ENCODE data around the gene GPER1.

Gene GPER1

DNA sequence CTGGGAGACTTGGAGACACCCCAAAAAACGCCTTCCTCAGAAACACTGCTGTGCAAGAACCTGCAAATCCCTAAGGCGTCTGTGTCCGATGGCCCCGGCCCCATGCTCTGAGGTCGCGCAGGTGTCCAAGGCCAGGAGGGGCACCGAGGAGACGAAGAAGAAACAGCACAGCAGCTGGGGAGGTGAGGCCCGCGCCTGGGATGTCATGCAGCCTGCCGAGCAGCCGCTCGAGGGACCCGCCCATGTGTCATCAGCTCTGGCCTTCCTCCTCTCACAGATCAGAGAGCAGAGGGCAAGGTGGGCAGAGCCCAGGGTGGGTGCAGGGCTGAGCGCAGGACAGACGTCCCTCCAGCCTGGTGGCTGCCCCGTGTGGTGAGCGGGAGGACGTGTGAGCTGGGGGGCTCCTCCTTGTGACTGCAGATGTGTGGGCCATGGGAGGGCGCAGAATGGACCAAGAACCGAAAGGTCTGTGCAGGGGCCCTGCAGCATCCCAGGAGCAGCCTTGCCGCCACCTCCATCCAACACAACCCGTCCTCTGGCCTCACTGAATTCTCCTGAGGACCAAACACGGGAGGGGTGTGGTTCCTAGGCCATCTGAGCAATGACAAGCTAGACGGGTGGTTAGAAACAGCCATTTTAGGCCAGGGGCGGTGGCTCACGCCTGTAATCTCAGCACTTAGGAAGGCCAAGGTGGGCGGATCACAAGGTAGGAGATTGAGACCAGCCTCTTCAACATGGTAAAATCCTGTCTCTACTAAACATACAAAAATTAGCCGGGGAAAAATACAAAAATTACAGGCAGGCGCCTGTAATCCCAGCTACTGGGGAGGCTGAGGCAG lies 13.1 kb upstream of the GPER1 start:
- Histone ChIP-seq H3K9me3 (ENCODE audit: insufficient read depth, low read depth, low read length) (peaks cover 6% of the 10 kb centered on the region), H3K27ac (ENCODE audit: low read length) (no peak overlapping the region), H3K36me3 (ENCODE audit: insufficient read depth, low read depth, low read length) (no peaks in the 10 kb centered on the region), H3K4me1 (ENCODE audit: insufficient read depth, low read length) (no peaks in the 10 kb centered on the region), H3K4me3 (ENCODE audit: low read length) (no peak overlapping the region), H3K27me3 (ENCODE audit: insufficient read depth, low read length) (no peaks in the 10 kb centered on the region), H3K9ac (ENCODE audit: low read depth, low read length) (no peak overlapping the region)

GRCh38 chr7:1076184-1077072 lies 11.5 kb upstream of the GPER1 start:
- Histone ChIP-seq H3K9ac (ENCODE audit: low read depth, low read length) (no peak overlapping the region), H3K4me1 (ENCODE audit: insufficient read depth, low read length) (no peaks in the 10 kb centered on the region), H3K9me3 (ENCODE audit: insufficient read depth, low read depth, low read length) (no peaks in the 10 kb centered on the region), H3K36me3 (ENCODE audit: insufficient read depth, low read depth, low read length) (no peaks in the 10 kb centered on the region), H3K27me3 (ENCODE audit: insufficient read depth, low read length) (no peaks in the 10 kb centered on the region), H3K27ac (ENCODE audit: low read length) (no peak overlapping the region), H3K4me3 (ENCODE audit: low read length) (no peak overlapping the region)

DNA sequence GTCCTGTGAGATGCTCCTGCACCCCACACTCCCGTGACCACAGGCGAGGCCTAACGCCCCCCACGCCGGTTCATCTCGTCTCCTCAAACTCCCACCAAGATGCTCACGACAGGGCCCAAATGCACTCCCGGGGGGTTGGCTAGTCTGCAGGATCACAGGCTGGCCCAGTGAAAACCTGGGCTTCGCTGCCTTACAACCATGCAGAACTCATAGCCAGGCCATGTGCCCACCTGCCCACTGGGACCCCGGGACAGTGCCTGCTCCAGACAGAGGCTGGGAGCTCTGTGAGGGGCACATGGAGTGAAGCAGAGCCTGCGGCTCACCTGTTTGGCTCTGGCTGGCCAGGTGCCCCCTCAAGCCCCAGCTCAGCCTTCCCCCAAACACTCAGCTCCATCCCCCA lies 9.4 kb upstream of the GPER1 start:
- no peaks in the 10 kb centered on the region for H3K27me3 ChIP-seq (ENCODE audit: insufficient read depth, low read length)
- no peak overlapping the region for H3K4me3 ChIP-seq (ENCODE audit: low read length)
- no peaks in the 10 kb centered on the region for H3K4me1 ChIP-seq (ENCODE audit: insufficient read depth, low read length)
- no peak overlapping the region for H3K27ac ChIP-seq (ENCODE audit: low read length)
- H3K9ac ChIP-seq (ENCODE audit: low read depth, low read length) = no peak overlapping the region; the same call in 1 of the 2 replicates
- no peaks in the 10 kb centered on the region for H3K36me3 ChIP-seq (ENCODE audit: insufficient read depth, low read depth, low read length)
- no peaks in the 10 kb centered on the region for H3K9me3 ChIP-seq (ENCODE audit: insufficient read depth, low read depth, low read length)

DNA sequence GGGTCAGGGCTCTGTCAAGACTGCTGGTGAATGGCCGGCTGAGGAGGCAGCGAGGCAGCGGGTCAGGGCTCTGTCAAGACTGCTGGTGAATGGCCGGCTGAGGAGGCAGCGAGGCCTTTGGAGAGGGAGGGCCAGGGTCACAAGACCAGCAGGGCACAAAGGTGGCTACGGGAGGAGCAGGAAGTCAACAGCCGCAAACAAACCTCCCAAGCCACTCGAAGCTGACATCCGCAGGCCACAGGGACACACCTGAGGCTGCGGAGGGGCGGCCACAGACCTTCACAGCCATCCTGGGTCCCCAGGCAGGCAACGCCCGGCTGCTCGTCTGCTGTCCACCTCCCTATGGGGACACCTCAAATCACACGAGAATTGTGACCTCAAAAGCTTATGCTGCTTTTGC lies 8.9 kb upstream of the GPER1 start:
- Histone ChIP-seq H3K36me3 (ENCODE audit: insufficient read depth, low read depth, low read length) (no peaks in the 10 kb centered on the region), H3K4me3 (ENCODE audit: low read length) (no peak overlapping the region), H3K9me3 (ENCODE audit: insufficient read depth, low read depth, low read length) (no peaks in the 10 kb centered on the region), H3K27ac (ENCODE audit: low read length) (no peak overlapping the region), H3K4me1 (ENCODE audit: insufficient read depth, low read length) (no peaks in the 10 kb centered on the region), H3K27me3 (ENCODE audit: insufficient read depth, low read length) (no peaks in the 10 kb centered on the region), H3K9ac (ENCODE audit: low read depth, low read length) (no peak overlapping the region)

DNA sequence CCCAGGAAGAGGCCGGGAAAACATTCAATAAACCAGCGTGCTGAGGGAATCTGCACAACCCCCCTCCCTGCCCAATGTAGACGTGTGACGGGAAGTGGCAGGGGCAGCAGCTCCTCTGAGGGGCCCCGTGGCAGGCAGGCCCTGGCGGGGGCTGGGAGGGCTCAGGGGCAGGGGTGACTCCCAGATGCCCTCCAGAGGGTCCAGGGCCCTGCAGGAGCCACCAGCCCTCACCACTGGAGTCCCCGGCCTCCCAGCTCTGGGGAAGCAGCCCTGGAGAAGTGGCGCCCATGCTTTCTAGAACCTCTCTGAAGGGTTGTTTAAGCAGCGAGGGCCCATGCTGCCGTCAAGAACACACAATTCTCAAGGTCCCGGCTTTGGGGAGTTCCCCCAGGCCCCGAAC lies 8.4 kb upstream of the GPER1 start:
- no peak overlapping the region for H3K27ac ChIP-seq (ENCODE audit: low read length)
- no peaks in the 10 kb centered on the region for H3K9me3 ChIP-seq (ENCODE audit: insufficient read depth, low read depth, low read length)
- no peak overlapping the region for H3K4me3 ChIP-seq (ENCODE audit: low read length)
- no peaks in the 10 kb centered on the region for H3K4me1 ChIP-seq (ENCODE audit: insufficient read depth, low read length)
- H3K36me3 ChIP-seq (ENCODE audit: insufficient read depth, low read depth, low read length) = no peaks in the 10 kb centered on the region
- no peak overlapping the region for H3K9ac ChIP-seq (ENCODE audit: low read depth, low read length)
- no peaks in the 10 kb centered on the region for H3K27me3 ChIP-seq (ENCODE audit: insufficient read depth, low read length)

DNA sequence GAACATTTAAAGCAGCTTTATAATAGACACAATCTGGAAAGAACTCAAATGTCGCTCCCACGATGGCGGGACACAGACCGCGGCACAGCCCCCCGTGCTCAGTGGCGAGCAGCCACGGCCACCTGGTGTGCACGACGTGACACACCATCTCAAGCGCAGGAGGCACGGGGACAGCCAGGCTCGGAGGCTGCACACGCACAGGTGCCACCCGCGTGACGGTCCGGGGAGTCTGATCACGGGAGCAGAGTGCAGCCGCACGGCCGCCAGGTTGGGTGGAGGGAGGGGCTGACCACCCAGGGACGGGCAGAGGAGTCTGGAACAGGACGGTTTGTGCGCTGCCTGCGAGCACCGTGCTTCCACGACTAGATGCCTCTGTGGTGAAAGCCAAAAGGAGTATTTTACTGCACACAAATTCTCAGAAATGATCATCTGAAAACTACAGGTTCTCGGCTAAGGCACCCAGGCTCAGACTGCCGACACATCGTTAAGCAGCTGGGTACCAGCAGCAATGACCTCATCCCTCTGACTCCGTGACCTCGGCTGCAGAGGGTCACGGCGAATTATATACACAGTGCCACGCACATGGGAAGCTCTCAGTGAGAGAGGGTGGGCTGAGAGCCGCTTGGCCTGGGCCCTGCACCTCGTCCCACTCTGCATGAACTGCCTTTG lies 7.5 kb upstream of the GPER1 start:
- H3K9ac ChIP-seq (ENCODE audit: low read depth, low read length) = no peak overlapping the region
- H3K9me3 ChIP-seq (ENCODE audit: insufficient read depth, low read depth, low read length) = no peaks in the 10 kb centered on the region
- no peak overlapping the region for H3K27ac ChIP-seq (ENCODE audit: low read length)
- no peak overlapping the region for H3K4me3 ChIP-seq (ENCODE audit: low read length)
- H3K36me3 ChIP-seq (ENCODE audit: insufficient read depth, low read depth, low read length) = no peaks in the 10 kb centered on the region
- H3K27me3 ChIP-seq (ENCODE audit: insufficient read depth, low read length) = no peaks in the 10 kb centered on the region
- H3K4me1 ChIP-seq (ENCODE audit: insufficient read depth, low read length) = no peaks in the 10 kb centered on the region

GRCh38 chr7:1080921-1081255 lies 7.0 kb upstream of the GPER1 start:
- Histone ChIP-seq H3K36me3 (ENCODE audit: insufficient read depth, low read depth, low read length) (no peaks in the 10 kb centered on the region), H3K4me1 (ENCODE audit: insufficient read depth, low read length) (no peaks in the 10 kb centered on the region), H3K27me3 (ENCODE audit: insufficient read depth, low read length) (no peaks in the 10 kb centered on the region), H3K9ac (ENCODE audit: low read depth, low read length) (no peak overlapping the region), H3K27ac (ENCODE audit: low read length) (no peak overlapping the region), H3K4me3 (ENCODE audit: low read length) (no peak overlapping the region), H3K9me3 (ENCODE audit: insufficient read depth, low read depth, low read length) (no peaks in the 10 kb centered on the region)

DNA sequence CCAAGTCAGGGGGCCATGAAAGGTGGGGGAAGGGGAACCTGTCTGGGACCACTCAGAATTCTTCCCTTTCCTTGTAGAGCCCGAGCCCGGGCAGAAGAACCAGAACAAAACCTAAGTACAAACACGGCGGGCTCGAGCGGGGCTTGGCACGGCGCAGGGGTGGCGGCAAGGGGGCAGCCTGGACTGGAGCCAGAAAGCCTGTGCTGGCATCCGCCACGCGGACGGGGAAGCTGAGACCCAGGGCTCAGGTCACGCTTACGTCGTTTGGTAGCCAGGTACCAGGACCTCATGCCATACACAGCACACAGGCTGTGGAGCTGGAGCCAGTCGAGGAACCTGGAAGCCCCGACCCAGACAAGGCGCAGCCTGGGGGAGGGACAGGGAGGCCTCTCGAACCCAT lies 6.6 kb upstream of the GPER1 start:
- no peaks in the 10 kb centered on the region for H3K9me3 ChIP-seq (ENCODE audit: insufficient read depth, low read depth, low read length)
- H3K27ac ChIP-seq (ENCODE audit: low read length) = no peak overlapping the region
- no peaks in the 10 kb centered on the region for H3K27me3 ChIP-seq (ENCODE audit: insufficient read depth, low read length)
- H3K9ac ChIP-seq (ENCODE audit: low read depth, low read length) = no peak overlapping the region
- H3K4me1 ChIP-seq (ENCODE audit: insufficient read depth, low read length) = no peaks in the 10 kb centered on the region
- H3K4me3 ChIP-seq (ENCODE audit: low read length) = no peak overlapping the region
- no peaks in the 10 kb centered on the region for H3K36me3 ChIP-seq (ENCODE audit: insufficient read depth, low read depth, low read length)

DNA sequence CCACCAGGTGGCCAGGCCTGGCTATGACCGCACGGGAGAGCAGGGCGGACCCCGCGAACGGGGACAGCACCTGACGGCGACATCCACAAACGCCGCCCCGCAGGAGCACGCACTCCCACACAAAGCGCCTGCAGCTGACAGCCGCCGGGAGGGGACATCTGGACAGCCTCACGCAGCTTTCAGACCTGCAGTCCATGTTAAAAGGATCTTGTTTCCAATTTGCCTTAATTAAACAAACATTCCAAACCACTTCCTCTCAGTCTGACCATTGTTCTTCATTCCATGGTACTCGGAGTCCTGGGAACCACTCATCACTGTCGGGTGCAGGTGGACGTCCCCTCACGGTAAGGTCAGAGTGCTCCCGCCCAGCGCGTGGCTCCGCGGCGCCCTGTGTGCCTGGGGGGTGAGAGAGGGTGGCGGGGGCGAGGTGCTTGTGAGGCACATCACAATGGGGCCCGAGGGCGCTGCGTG lies 5.9 kb upstream of the GPER1 start:
- Histone ChIP-seq H3K27ac (ENCODE audit: low read length) (no peak overlapping the region), H3K9ac (ENCODE audit: low read depth, low read length) (no peak overlapping the region), H3K27me3 (ENCODE audit: insufficient read depth, low read length) (no peaks in the 10 kb centered on the region), H3K9me3 (ENCODE audit: insufficient read depth, low read depth, low read length) (no peaks in the 10 kb centered on the region), H3K36me3 (ENCODE audit: insufficient read depth, low read depth, low read length) (no peaks in the 10 kb centered on the region), H3K4me3 (ENCODE audit: low read length) (no peak overlapping the region), H3K4me1 (ENCODE audit: insufficient read depth, low read length) (no peaks in the 10 kb centered on the region)

DNA sequence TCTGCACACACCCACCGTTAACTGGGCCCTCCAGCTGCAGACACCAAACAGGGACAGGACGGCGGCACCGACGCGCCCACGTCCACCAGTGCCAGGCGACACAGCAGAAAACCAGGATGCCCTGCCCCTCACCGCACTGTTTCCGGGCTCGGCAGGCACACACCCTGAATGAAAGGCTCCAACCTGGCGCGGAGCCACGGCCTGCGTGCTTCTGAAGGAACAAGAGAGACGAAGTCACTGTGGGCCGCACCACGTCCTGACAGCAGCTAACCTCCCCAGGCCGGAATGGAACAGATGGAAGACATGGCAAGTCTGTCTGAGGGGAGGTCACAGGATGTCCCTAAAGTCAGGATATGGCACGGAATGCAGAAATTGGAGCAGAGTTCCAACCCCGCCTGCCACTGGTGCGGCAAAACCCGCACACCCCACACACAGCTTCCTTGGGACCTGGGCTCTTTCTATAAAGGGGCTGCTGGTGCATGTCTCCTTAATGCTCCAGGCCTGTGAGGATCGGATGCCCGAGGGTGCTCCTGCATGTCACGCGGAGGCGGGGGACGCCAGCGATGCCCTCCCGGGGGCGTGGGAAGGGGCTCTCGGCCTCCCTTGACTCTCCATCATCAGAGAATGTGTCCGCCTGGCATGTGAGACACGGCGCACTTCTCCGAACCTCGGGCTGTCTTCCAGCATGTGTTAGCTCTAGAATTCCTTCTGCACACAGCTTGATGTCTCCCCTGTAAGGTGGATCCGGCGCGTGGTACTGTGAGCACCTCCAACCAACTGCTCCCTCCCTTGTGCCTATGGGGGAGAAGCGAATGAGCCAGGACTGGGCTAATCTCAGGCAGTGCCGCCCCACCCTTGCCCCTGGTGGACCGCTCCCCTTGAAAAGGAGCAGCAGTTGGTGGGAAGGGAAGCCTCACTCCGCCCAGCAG lies 3.9 kb upstream of the GPER1 start:
- H3K27ac ChIP-seq (ENCODE audit: low read length) = no peak overlapping the region
- H3K27me3 ChIP-seq (ENCODE audit: insufficient read depth, low read length) = no peaks in the 10 kb centered on the region
- H3K9me3 ChIP-seq (ENCODE audit: insufficient read depth, low read depth, low read length) = no peaks in the 10 kb centered on the region
- H3K4me3 ChIP-seq (ENCODE audit: low read length) = no peak overlapping the region
- H3K36me3 ChIP-seq (ENCODE audit: insufficient read depth, low read depth, low read length) = no peaks in the 10 kb centered on the region
- no peak overlapping the region; the same call in 1 of the 2 replicates for H3K9ac ChIP-seq (ENCODE audit: low read depth, low read length)
- peaks cover 7% of the 10 kb centered on the region; the same call in 1 of the 2 replicates for H3K4me1 ChIP-seq (ENCODE audit: insufficient read depth, low read length)

DNA sequence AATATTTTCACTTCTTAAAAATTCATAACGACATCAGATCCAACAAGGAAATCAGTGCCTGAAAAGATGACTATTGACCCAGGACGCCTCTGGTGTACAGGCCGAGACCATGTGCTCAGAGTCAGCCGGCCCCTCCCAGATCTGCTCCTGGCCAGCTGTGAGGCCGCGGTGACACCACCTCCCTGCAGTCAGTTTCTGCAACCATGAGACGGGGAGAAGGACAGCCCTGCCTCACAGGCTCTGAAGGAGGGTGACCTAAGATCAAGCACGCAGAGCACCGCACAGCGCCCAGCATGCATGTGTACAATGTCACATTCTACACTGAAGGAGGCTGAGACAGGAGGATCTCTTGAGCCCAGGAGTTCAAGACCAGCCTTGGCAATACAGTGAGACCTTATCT lies 2.6 kb upstream of the GPER1 start:
- H3K4me1 ChIP-seq (ENCODE audit: insufficient read depth, low read length) = peaks cover 7% of the 10 kb centered on the region; the same call in 1 of the 2 replicates
- no peaks in the 10 kb centered on the region for H3K27me3 ChIP-seq (ENCODE audit: insufficient read depth, low read length)
- no peak overlapping the region for H3K27ac ChIP-seq (ENCODE audit: low read length)
- H3K36me3 ChIP-seq (ENCODE audit: insufficient read depth, low read depth, low read length) = no peaks in the 10 kb centered on the region
- H3K9me3 ChIP-seq (ENCODE audit: insufficient read depth, low read depth, low read length) = no peaks in the 10 kb centered on the region
- no peak overlapping the region for H3K4me3 ChIP-seq (ENCODE audit: low read length)
- H3K9ac ChIP-seq (ENCODE audit: low read depth, low read length) = no peak overlapping the region

Measured in iPS-20b (cell line).